ENCODE measurements around the gene FAM200A.
"Not testable (repeated sequence)": the region's sequence is repeated elsewhere in the genome, so short reads cannot be mapped to it uniquely, and the experiment has no call there.

- not testable (repeated sequence) for TF ChIP-seq GTF2F1 (IDR thresholded peaks at IDR 0.05; ENCODE audit: low read length); TCF7L2 (IDR thresholded peaks at IDR 0.05; ENCODE audit: low read depth, low read length); HMG20B (CRISPR knock-in tag; conservative IDR thresholded peaks at IDR 0.05)
These were observed 6.6 kb downstream of the FAM200A start for GRCh38 chr7:99545308-99545707.

Data from HepG2 (cell line).